Ovary (tissue), 9 donors: ENCODE data around the gene AHR. TPM values are rescaled to one million over a fixed set of nuclear protein-coding genes. Genes with fewer than 3 reads are reported as not detected.

ENCODE experiments used
- DNase-seq, 5 donors: peaks; one replicate each; pipeline ENCODE4 v3.0.0-alpha.2; 2019 to 2020
- H3K27ac ChIP-seq, 2 donors: fragments of 200-600 bp; one replicate each; pipeline versions ENCODE4 v1.5.1 to v1.8.0; 2019 to 2022
- H3K27me3 ChIP-seq: fragments of 200-600 bp; one replicate; pipeline ENCODE4 v1.8.0; 2022
- H3K36me3 ChIP-seq: fragments of 200-600 bp; sonication (generic); one replicate; pipeline ENCODE4 v1.5.1; 2019
- H3K4me1 ChIP-seq: one replicate; pipeline ENCODE4 v1.8.1; 2013; ENCODE audit warnings: mild to moderate bottlenecking, moderate library complexity; ENCODE audit not compliant: insufficient read depth
- H3K4me3 ChIP-seq: fragments of 200-600 bp; sonication (generic); one replicate; pipeline ENCODE4 v1.5.1; 2017
- H3K9me3 ChIP-seq, 2 donors: fragments of 200-600 bp in 1 of 2; sonication (generic) in 1 of 2; one replicate each; pipeline versions ENCODE4 v1.5.1 to v1.8.1; 2013 to 2019; ENCODE audit warnings: mild to moderate bottlenecking in 1 of 2, moderate library complexity in 1 of 2
- EP300 ChIP-seq: sonication (generic); formaldehyde crosslinking; IDR thresholded peaks from one replicate; pipeline ENCODE4 v1.6.1; 2017; ENCODE audit warnings: antibody characterized with exemption
- POLR2A ChIP-seq: fragments of 450-650 bp; IDR thresholded peaks from one replicate; pipeline ENCODE4 v1.6.1; 2017; ENCODE audit warnings: antibody characterized with exemption, mild to moderate bottlenecking, moderate library complexity
- WGBS, 3 donors: extraction: QIAGEN DNeasy Blood & Tissue Kit in 1 of 3; methylation state at CpG; one replicate each; pipeline versions ENCODE4 v1.1.5 to v1.1.7; 2013 to 2017; 5-methylcytosine and 5-hydroxymethylcytosine counted together
- intact Hi-C, 4 donors: fragments of 100-400 bp; cut with DNase I; formaldehyde crosslinking; loops; one replicate each; pipeline versions ENCODE4 v1.11.0 to v1.15.1; 2022 to 2023
- polyA plus RNA-seq, 2 donors: library from polyadenylated mRNA; stranded (reverse); fragments of 200-250 nt in 1 of 2; fragments of 350-450 nt in 1 of 2; fragmentation: Illumina TruSeq in 1 of 2; extraction: RNeasy Lipid Tissue Mini Kit (QIAGEN cat#74804) in 1 of 2; gene quantifications; one replicate each; pipeline ENCODE4 v1.2.3, GENCODE V29; 2013 to 2014
- total RNA-seq, 7 donors: library from RNA; depleted of rRNA in 2 of 7; stranded (reverse); fragments of >200 nt in 2 of 7; fragmentation: NEBNext Ultra II Directional in 3 of 7; extraction: Animal tissue kit (Norgen Biotek cat#: 25700) in 3 of 7; gene quantifications; one replicate each; pipeline versions ENCODE4 v1.1.0 to v1.2.4, GENCODE V29; 2016 to 2023
- TF ChIP-seq, protein P1 (sequence below), 3 donors: fragments of 450-650 bp in 2 of 3; fragments of 200-600 bp in 1 of 3; IDR thresholded peaks; one replicate each; pipeline versions ENCODE4 v1.5.1 to v1.8.0; 2016 to 2022; ENCODE audit warnings: antibody characterized with exemption in 3 of 3, mild to moderate bottlenecking in 1 of 3
- donor health status: DM: no; HTN: no; CAD: no; lungs with moderate emphysema.
- donor health status: DM: no; HTN: no; CAD: no.
- donor health status: Bipolar disorder and iron deficiency.
- donor health status: DM: yes; HTN: yes; CAD: no.
- donor health status: DM: no; HTN: no; CAD: no.
- donor health status: DM: yes; HTN: yes; CAD: no.

Gene AHR
- total and polyA plus RNA-seq, 9 donors, result 9.7 to 105 (median 40.9) TPM

DNA sequence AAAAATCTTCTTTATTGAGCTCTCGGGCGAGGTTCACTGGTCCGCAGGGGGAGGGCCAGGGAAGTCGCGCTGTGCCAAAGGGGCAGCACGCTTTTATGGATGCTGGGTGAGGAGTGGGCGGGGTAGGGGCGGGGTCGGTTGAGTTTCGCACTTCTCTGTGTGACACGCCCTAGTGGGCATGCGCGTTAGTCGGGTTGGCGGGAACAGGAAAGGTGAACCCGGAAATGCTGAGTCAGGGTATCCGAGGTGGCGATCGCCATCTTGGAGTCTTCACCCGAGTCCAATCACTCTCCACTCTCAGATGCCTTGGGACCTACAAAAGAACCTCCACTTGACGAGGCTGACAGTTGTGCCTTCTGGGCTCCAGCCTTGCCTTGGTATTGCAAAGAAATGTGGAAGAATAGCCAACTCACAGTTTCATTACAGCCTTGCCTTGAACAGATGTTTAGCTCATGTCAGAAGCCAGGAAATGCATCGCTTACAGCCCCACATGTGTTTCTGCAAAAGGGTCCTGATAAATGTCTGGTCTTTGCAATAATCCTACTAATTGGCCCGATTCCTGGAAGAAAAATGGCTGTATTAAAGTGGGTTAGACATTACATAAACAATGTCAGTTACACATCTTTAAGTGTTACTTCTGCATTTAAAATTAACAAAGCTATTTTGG lies 64.1 kb downstream of the AHR start:
- TF ChIP-seq, protein P1, sequence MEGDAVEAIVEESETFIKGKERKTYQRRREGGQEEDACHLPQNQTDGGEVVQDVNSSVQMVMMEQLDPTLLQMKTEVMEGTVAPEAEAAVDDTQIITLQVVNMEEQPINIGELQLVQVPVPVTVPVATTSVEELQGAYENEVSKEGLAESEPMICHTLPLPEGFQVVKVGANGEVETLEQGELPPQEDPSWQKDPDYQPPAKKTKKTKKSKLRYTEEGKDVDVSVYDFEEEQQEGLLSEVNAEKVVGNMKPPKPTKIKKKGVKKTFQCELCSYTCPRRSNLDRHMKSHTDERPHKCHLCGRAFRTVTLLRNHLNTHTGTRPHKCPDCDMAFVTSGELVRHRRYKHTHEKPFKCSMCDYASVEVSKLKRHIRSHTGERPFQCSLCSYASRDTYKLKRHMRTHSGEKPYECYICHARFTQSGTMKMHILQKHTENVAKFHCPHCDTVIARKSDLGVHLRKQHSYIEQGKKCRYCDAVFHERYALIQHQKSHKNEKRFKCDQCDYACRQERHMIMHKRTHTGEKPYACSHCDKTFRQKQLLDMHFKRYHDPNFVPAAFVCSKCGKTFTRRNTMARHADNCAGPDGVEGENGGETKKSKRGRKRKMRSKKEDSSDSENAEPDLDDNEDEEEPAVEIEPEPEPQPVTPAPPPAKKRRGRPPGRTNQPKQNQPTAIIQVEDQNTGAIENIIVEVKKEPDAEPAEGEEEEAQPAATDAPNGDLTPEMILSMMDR (IDR thresholded peaks at IDR 0.05), result no peak
- TF ChIP-seq EP300 (no peak), POLR2A (no peak)
- Histone ChIP-seq H3K9me3 (no peaks in the 10 kb centered on the region), H3K4me3 (no peak overlapping the region), H3K36me3 (no peaks in the 10 kb centered on the region), H3K27me3 (no peaks in the 10 kb centered on the region), H3K4me1 (no peaks in the 10 kb centered on the region), H3K27ac (no peak overlapping the region)
- intact Hi-C loops, result no loop called here
- 93 to 94% (median 93%) methylated on average over 23 of the region's 23 CpGs for WGBS, 3 donors
- DNase-seq, result no peak

DNA sequence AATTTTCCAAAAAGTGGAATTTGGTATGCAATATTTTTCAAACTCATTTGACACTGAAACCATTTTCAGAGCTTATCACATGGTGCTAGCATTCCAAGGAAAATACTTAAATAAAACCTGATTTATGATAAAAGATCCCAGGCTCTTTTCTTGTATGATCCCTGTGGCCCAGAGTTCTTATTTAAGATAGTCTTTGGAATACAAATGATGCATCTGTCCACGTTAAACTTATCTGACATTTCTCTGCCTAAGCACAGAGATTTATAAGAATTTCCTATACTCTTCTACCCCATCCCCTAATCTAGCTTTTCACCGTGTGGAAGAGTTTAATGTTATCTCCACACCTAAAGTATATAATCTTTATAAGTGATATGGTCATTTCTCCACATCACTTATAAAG lies 66.2 kb downstream of the AHR start:
- 61 to 64% (median 62%) methylated on average over 2 of the region's 2 CpGs for WGBS, 3 donors
- intact Hi-C loops, result no loop called here
- Histone ChIP-seq H3K27me3 (no peaks in the 10 kb centered on the region), H3K36me3 (no peaks in the 10 kb centered on the region), H3K4me1 (peaks cover 10% of the 10 kb centered on the region), H3K27ac (no peak overlapping the region), H3K4me3 (no peak overlapping the region), H3K9me3 (no peaks in the 10 kb centered on the region)
- no peak for DNase-seq
- TF ChIP-seq POLR2A, result no peak

DNA sequence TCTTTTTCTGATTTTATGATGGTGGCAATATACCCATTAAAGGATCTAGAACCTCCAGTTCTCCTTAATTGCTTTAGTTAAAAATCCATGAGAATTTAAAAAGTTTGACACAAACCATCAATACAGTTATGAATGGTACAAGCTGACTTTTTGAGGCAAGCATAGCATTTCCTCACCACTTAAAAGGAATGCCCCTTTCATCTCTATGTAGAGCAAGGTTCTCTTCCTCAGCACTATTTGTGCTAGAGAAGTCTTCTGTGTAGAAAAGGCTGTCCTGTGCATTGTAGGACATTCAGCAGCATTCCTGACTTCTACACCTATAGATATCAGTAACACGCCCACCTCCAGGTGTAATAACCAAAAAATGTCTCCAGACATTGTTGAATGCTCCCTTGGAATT lies 67.3 kb downstream of the AHR start:
- intact Hi-C loops, result no loop called here
- TF ChIP-seq POLR2A (no peak), EP300 (no peak)
- TF ChIP-seq, protein P1 (IDR thresholded peaks at IDR 0.05), result no peak

DNA sequence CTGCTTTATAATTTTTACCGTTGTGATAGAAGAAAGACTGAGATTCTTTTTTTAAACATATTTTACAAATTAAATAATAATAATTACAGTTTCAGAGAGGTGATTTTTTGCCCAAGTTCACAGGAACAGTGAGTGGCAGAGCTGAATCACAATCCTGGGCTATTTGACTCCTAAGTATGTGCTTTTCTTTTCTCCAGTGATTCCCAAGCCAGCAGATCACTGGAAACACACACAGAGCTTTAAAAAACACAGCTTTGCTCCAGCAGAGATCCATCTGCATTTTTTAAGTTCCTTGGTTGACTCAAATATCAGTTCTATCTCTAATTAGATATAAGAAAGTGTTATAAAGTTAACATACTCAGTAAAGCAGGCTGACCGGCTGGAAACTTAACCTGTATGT lies 69.0 kb downstream of the AHR start:
- no peak overlapping the region for H3K27ac ChIP-seq
- H3K9me3 ChIP-seq, result no peaks in the 10 kb centered on the region
- no peak for DNase-seq
- intact Hi-C loops, result no loop called here
- peaks cover 21% of the 10 kb centered on the region for H3K4me1 ChIP-seq
- no peak overlapping the region for H3K4me3 ChIP-seq
- H3K27me3 ChIP-seq, result no peaks in the 10 kb centered on the region
- WGBS, 3 donors, result 51 to 72% (median 58%) methylated on average over 2 of the region's 2 CpGs
- no peak for TF ChIP-seq EP300
- no peak for TF ChIP-seq POLR2A
- TF ChIP-seq, protein P1 (IDR thresholded peaks at IDR 0.05), result no peak
- no peaks in the 10 kb centered on the region for H3K36me3 ChIP-seq

More for the DNA sequence above, 67.3 kb downstream of the AHR start:
- 95 to 100% (median 96%) methylated on average over 1 of the region's 1 CpG for WGBS, 3 donors
- no peak overlapping the region for H3K27ac ChIP-seq
- H3K27me3 ChIP-seq, result no peaks in the 10 kb centered on the region
- no peaks in the 10 kb centered on the region for H3K36me3 ChIP-seq
- H3K4me1 ChIP-seq, result peaks cover 16% of the 10 kb centered on the region
- no peak for DNase-seq
- H3K9me3 ChIP-seq, result no peaks in the 10 kb centered on the region
- no peak overlapping the region for H3K4me3 ChIP-seq

DNA sequence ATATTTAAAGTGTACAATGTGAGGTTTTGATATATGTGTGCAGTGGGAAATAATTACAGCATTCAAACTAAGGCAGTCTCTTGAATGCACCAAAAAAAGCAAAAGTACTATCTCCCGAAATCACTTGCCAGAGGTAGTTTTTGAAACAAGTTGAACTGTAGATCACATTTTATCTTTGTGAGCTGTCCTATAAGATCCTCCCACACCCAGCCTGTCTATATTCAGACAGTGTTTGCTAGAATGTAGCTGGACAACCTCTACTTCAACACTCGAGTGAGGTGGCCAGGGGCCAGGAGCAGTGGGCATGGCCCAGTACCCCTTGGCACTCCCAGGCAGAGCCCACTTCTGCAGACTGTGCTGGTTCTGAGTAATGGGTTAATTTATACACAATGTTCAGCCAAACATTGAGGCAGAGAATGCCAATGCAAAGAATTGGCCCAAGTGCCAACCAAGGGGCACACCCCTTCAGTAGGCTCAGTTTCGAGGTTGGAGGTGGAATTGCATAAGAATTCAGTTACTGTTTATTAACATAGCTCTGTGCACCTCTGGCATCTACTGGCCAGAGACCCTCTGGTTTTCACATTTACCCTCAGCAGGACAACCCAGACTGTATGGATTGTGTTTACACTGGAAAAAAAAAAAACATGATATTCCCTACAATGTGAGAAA lies 70.5 kb downstream of the AHR start:
- TF ChIP-seq EP300 (no peak), POLR2A (no peak)
- TF ChIP-seq, protein P1 (IDR thresholded peaks at IDR 0.05), result no peak
- peak in 2 of 5 donors; percentile 25 to 29 for DNase-seq
- peak overlapping the region in 1 of 2 donors; percentile 34 for H3K27ac ChIP-seq
- H3K36me3 ChIP-seq, result no peaks in the 10 kb centered on the region
- intact Hi-C loops, result no loop called here
- no peak overlapping the region for H3K4me3 ChIP-seq
- peaks cover 21% of the 10 kb centered on the region for H3K4me1 ChIP-seq
- WGBS, 3 donors, result 50 to 57% (median 53%) methylated on average over 3 of the region's 3 CpGs
- no peaks in the 10 kb centered on the region for H3K9me3 ChIP-seq
- H3K27me3 ChIP-seq, result no peaks in the 10 kb centered on the region
